Mesenchymal stem cell (in vitro differentiated cells and primary cell): ENCODE data around the gene PDLIM1.

Experiments
- DNase-seq: peaks from one replicate; pipeline ENCODE4 v3.0.0-alpha.2; 2013
- H2AFZ ChIP-seq: one replicate; pipeline ENCODE4 v1.6.1; 2013; ENCODE audit warnings: low read depth, mild to moderate bottlenecking, control low read depth, inconsistent platforms, low read length, moderate library complexity
- H2AK5ac ChIP-seq: 2 replicates; pipeline ENCODE4 v1.6.1; 2013; ENCODE audit warnings: low read length, moderate library complexity, mild to moderate bottlenecking, inconsistent platforms; ENCODE audit not compliant: severe bottlenecking
- H2BK120ac ChIP-seq: one replicate; pipeline ENCODE4 v1.6.1; 2013; ENCODE audit warnings: low read depth, mild to moderate bottlenecking, inconsistent platforms, low read length, moderate library complexity
- H2BK12ac ChIP-seq, 2 experiments: one replicate each; pipeline ENCODE4 v1.6.1; 2013; ENCODE audit warnings: inconsistent platforms in 2 of 2, low read length in 2 of 2, mild to moderate bottlenecking in 2 of 2, moderate library complexity in 2 of 2, control low read depth in 1 of 2
- H2BK15ac ChIP-seq: one replicate; pipeline ENCODE4 v1.6.1; 2013; ENCODE audit warnings: mild to moderate bottlenecking, low read depth, inconsistent platforms; ENCODE audit not compliant: poor library complexity, severe bottlenecking
- H2BK5ac ChIP-seq: 2 replicates; pipeline ENCODE4 v1.6.1; 2013; ENCODE audit warnings: low read depth, mild to moderate bottlenecking, low read length, control low read depth, inconsistent platforms; ENCODE audit not compliant: poor library complexity, severe bottlenecking
- H3K14ac ChIP-seq, 2 experiments: one replicate each; pipeline ENCODE4 v1.6.1; 2013; ENCODE audit warnings: inconsistent platforms in 2 of 2, low read length in 2 of 2, control low read depth in 1 of 2, mild to moderate bottlenecking in 1 of 2, moderate library complexity in 1 of 2
- H3K18ac ChIP-seq, 2 experiments: one replicate each; pipeline ENCODE4 v1.6.1; 2013; ENCODE audit warnings: inconsistent platforms in 2 of 2, low read length in 2 of 2, control low read depth in 1 of 2, low read depth in 1 of 2, mild to moderate bottlenecking in 1 of 2
- H3K23ac ChIP-seq, 2 experiments: one replicate each; pipeline ENCODE4 v1.6.1; 2013; ENCODE audit warnings: inconsistent platforms in 2 of 2, low read length in 2 of 2, mild to moderate bottlenecking in 2 of 2, moderate library complexity in 2 of 2, control low read depth in 1 of 2
- H3K27ac ChIP-seq: 2 replicates; pipeline ENCODE4 v1.5.1; 2013; ENCODE audit warnings: mild to moderate bottlenecking, moderate library complexity, low read length, control low read depth, inconsistent platforms; ENCODE audit not compliant: poor library complexity, severe bottlenecking
- H3K27me3 ChIP-seq, 2 experiments: 2 replicates each; pipeline versions ENCODE4 v1.6.1 to v1.7.0; 2013; ENCODE audit warnings: low read length in 2 of 2, mild to moderate bottlenecking in 2 of 2, moderate library complexity in 2 of 2, control low read depth in 1 of 2, inconsistent platforms in 1 of 2; ENCODE audit not compliant: control insufficient read depth in 1 of 2, insufficient read depth in 1 of 2
- H3K36me3 ChIP-seq, 2 experiments: 2 replicates each; pipeline versions ENCODE4 v1.6.1 to v1.7.0; 2013; ENCODE audit warnings: low read length in 2 of 2, control low read depth in 1 of 2, inconsistent platforms in 1 of 2, low read depth in 1 of 2, mild to moderate bottlenecking in 1 of 2; ENCODE audit not compliant: insufficient read depth in 2 of 2, control insufficient read depth in 1 of 2
- H3K4ac ChIP-seq, 2 experiments: one replicate each; pipeline ENCODE4 v1.6.1; 2013; ENCODE audit warnings: inconsistent platforms in 2 of 2, low read length in 2 of 2, mild to moderate bottlenecking in 2 of 2, moderate library complexity in 2 of 2, control low read depth in 1 of 2, low read depth in 1 of 2
- H3K4me1 ChIP-seq: 2 replicates; pipeline ENCODE4 v1.6.1; 2013; ENCODE audit warnings: low read depth, low read length, control low read depth; ENCODE audit not compliant: control insufficient read depth, insufficient read depth
- H3K4me2 ChIP-seq: 2 replicates; pipeline ENCODE4 v1.6.1; 2013; ENCODE audit warnings: low read length, mild to moderate bottlenecking, inconsistent platforms; ENCODE audit not compliant: poor library complexity, severe bottlenecking
- H3K4me3 ChIP-seq, 2 experiments: 2 replicates each; pipeline versions ENCODE4 v1.5.1 to v1.7.0; 2013; ENCODE audit warnings: low read length in 2 of 2, mild to moderate bottlenecking in 2 of 2, control low read depth in 1 of 2, low read depth in 1 of 2; ENCODE audit not compliant: insufficient read depth in 1 of 2
- H3K79me1 ChIP-seq: replicated peaks from 2 replicates; pipeline ENCODE4 v1.6.1; 2013; ENCODE audit warnings: mild to moderate bottlenecking, control low read depth, low read length, inconsistent platforms; ENCODE audit not compliant: poor library complexity, severe bottlenecking
- H3K9ac ChIP-seq: 2 replicates; pipeline ENCODE4 v1.7.0; 2013; ENCODE audit warnings: mild to moderate bottlenecking, low read length, moderate library complexity
- H3K9me3 ChIP-seq: 2 replicates; pipeline ENCODE4 v1.7.0; 2013; ENCODE audit warnings: mild to moderate bottlenecking, low read length; ENCODE audit not compliant: control insufficient read depth
- H4K8ac ChIP-seq: one replicate; pipeline ENCODE4 v1.6.1; 2013; ENCODE audit warnings: inconsistent platforms, mild to moderate bottlenecking, low read length, moderate library complexity
- H4K91ac ChIP-seq: one replicate; pipeline ENCODE4 v1.6.1; 2013; ENCODE audit warnings: mild to moderate bottlenecking, low read length, inconsistent platforms
- WGBS: methylation state at CpG from one replicate; pipeline ENCODE4 v1.1.7; 2013; ENCODE audit warnings: mixed read lengths; 5-methylcytosine and 5-hydroxymethylcytosine counted together

The PDLIM1 gene

DNA sequence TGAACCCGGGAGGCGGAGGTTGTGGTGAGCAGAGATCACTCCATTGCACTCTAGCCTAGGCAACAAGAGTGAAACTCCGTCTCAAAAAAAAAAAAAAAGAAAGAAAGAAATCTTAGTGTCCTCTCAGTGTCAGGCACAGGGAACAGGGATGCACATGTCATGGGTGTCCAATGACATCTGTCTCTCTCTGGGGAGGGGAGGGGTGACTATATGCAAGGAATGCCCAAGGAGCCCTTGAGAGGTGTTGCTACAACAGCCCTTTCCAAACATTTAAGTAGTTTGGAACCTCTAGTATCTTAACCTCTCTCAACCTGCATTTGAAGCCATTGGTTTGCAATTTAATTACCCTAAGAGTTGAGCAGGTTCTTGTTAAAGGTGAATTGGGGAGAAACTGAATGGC lies 28.9 kb downstream of the PDLIM1 start:
- Histone ChIP-seq H3K4me3 (no peak overlapping the region), H3K18ac (no peak overlapping the region), H3K4me1 (peaks cover 25% of the 10 kb centered on the region), H3K14ac (no peak overlapping the region), H2AFZ (no peak overlapping the region), H2BK5ac (no peak overlapping the region), H4K8ac (no peak overlapping the region), H2AK5ac (peak overlapping the region; percentile 2), H3K4me2 (no peak overlapping the region), H3K27ac (no peak overlapping the region), H3K79me1 (peaks cover 18% of the 10 kb centered on the region), H3K4ac (no peak overlapping the region), H3K23ac (no peak overlapping the region), H3K9ac (no peak overlapping the region), H2BK12ac (no peak overlapping the region), H2BK120ac (no peak overlapping the region), H3K9me3 (peaks cover 2% of the 10 kb centered on the region), H3K36me3 (peaks cover 5 to 22% of the 10 kb centered on the region in 2 experiments), H4K91ac (no peak overlapping the region), H2BK15ac (no peak overlapping the region), H3K27me3 (no peaks in the 10 kb centered on the region)
- DNase-seq: no peak
- WGBS: 95% methylated on average over 3 of the region's 3 CpGs

DNA sequence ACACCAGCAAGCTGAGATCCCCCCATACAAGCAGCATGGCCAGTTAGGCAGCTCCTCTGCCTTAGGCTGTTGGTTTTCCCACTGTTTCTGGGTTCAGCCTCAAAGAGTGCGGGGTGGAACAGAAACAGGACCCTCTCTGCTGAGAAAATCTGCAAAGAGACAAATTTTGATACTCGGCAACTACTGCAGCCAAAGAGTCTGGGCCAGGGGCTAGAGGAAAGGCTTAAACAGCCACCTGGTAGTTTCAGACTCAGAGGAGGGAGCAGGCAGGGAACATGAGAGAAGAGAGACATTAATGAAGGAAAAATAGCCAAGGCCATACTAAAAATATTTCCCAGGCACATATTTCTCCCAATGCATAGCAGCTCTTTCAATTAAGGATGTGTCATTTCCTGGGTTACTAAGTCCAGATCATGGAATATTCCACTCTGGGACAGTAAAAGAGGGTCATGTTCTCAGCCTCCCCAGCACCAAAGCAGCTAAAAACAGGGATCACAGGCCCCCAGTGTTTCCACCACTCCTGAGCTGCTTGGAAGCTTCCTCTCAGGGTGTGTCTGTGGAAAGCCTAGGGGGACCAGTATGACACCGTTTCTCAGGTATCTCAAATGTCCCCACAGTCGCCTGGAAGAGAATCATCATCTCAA lies 29.8 kb downstream of the PDLIM1 start:
- Histone ChIP-seq H3K27ac (peak overlapping the region; percentile 93), H3K9ac (peak overlapping the region; percentile 67), H3K18ac (peak overlapping the region; percentile 64 to 81), H2BK15ac (no peak overlapping the region), H3K4me3 (peak overlapping the region in 1 of 2 experiments; percentile 32), H3K4me1 (peaks cover 24% of the 10 kb centered on the region), H3K79me1 (peaks cover 17% of the 10 kb centered on the region), H3K4me2 (peak overlapping the region; percentile 42), H2BK12ac (peak overlapping the region; percentile 69 to 94), H4K91ac (peak overlapping the region; percentile 54), H4K8ac (no peak overlapping the region), H3K36me3 (peaks cover 5 to 22% of the 10 kb centered on the region in 2 experiments), H2BK5ac (peak overlapping the region; percentile 88), H3K27me3 (no peaks in the 10 kb centered on the region), H2AFZ (no peak overlapping the region), H3K14ac (no peak overlapping the region), H2BK120ac (peak overlapping the region; percentile 87), H3K4ac (peak overlapping the region; percentile 40 to 78), H3K9me3 (peaks cover 9% of the 10 kb centered on the region), H2AK5ac (peak overlapping the region; percentile 92), H3K23ac (no peak overlapping the region)
- DNase-seq: peak; percentile 83
- 61% methylated on average over 3 of the region's 4 CpGs for WGBS

DNA sequence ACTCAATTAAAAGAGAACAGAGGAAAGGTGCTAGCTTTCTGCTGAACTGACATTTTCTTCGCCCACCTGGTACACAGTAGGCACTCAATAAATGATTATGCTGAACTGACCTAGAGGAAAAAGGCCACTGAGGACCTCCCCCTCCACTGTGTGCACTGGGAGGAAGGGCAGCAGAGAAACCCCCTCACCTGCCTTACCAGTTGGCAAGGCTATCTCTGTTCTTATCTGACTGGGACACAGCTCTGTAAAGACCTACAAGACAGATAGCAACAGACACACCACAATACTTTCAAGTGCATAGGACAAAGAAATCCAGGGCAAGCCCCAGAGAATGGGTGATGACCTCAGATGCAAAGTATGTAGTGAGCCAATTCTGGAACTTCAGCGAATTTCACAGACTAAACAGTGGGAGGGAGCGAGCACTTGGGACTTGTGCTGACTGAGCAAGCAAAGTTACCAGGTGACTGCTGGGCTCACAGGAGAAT lies 30.4 kb downstream of the PDLIM1 start:
- Histone ChIP-seq H4K91ac (peak overlapping the region; percentile 91), H3K14ac (no peak overlapping the region), H3K23ac (no peak overlapping the region), H3K18ac (peak overlapping the region; percentile 64 to 86), H4K8ac (peak overlapping the region; percentile 81), H2BK15ac (no peak overlapping the region), H2AK5ac (peak overlapping the region; percentile 94), H3K4me3 (peak overlapping the region in 1 of 2 experiments; percentile 32), H3K9me3 (peaks cover 9% of the 10 kb centered on the region), H2BK120ac (no peak overlapping the region), H3K79me1 (peaks cover 14% of the 10 kb centered on the region), H3K4me1 (peaks cover 24% of the 10 kb centered on the region), H3K27me3 (no peaks in the 10 kb centered on the region), H3K4ac (peak overlapping the region in 1 of 2 experiments; percentile 67), H3K4me2 (no peak overlapping the region), H2AFZ (no peak overlapping the region), H2BK5ac (peak overlapping the region; percentile 49), H2BK12ac (no peak overlapping the region), H3K27ac (peak overlapping the region; percentile 93), H3K36me3 (peaks cover 5 to 22% of the 10 kb centered on the region in 2 experiments), H3K9ac (peak overlapping the region; percentile 67)
- peak; percentile 99 for DNase-seq
- 31% methylated on average over 3 of the region's 3 CpGs for WGBS

DNA sequence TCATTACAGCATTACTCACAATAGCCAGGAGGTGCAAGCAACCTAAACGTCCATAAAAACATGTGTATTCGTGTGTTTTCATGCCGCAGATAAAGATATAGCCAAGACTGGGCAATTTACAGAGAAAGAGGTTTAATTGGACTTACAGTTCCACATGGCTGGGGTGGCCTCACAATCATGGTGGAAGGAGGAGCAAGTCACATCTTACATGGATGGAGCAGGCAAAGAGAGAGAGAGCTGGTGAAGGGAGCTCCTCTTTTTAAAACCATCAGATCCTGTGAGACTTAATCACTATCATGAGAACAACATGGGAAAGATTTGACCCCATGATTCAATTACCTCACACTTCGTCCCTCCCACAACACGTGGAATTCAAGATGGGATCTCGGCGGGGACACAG lies 33.0 kb downstream of the PDLIM1 start:
- Histone ChIP-seq H3K4me1 (peaks cover 14% of the 10 kb centered on the region), H3K9me3 (peaks cover 9% of the 10 kb centered on the region), H3K79me1 (peaks cover 16% of the 10 kb centered on the region), H3K4me3 (no peak overlapping the region), H2BK120ac (no peak overlapping the region), H2AFZ (no peak overlapping the region), H4K91ac (no peak overlapping the region), H3K4me2 (no peak overlapping the region), H2BK15ac (no peak overlapping the region), H3K27me3 (no peaks in the 10 kb centered on the region), H3K14ac (no peak overlapping the region), H3K23ac (no peak overlapping the region), H3K9ac (no peak overlapping the region), H2AK5ac (peak overlapping the region; percentile 73), H3K4ac (no peak overlapping the region), H3K27ac (no peak overlapping the region), H2BK5ac (no peak overlapping the region), H3K18ac (no peak overlapping the region), H4K8ac (no peak overlapping the region), H3K36me3 (peaks cover 5 to 12% of the 10 kb centered on the region in 2 experiments), H2BK12ac (no peak overlapping the region)
- no peak for DNase-seq
- 97% methylated on average over 3 of the region's 7 CpGs for WGBS
